Measurements from ENCODE around the gene RREB1.

RREB1 gene

DNA sequence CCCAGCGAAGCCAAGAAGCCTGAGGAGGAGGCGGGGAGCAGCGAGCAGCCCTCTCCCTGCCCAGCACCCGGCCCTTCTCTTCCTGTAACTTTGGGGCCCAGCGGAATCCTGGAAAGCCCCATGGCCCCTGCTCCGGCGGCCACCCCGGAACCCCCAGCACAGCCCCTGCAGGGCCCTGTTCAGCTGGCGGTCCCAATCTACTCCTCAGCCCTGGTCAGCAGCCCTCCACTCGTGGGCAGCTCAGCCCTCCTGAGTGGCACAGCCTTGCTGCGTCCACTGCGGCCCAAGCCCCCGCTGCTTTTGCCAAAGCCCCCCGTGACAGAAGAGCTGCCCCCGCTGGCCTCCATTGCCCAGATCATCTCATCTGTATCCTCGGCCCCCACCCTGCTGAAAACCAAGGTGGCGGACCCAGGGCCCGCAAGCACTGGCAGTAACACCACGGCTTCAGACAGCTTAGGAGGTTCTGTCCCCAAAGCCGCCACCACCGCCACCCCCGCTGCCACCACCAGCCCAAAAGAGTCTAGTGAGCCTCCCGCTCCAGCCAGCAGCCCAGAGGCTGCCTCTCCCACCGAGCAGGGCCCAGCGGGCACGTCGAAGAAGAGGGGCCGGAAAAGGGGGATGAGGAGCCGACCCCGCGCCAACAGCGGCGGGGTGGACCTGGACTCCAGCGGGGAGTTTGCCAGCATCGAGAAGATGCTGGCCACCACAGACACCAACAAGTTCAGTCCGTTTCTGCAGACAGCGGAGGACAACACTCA lies 123.4 kb downstream of the RREB1 start:
- no peak for DNase-seq

DNA sequence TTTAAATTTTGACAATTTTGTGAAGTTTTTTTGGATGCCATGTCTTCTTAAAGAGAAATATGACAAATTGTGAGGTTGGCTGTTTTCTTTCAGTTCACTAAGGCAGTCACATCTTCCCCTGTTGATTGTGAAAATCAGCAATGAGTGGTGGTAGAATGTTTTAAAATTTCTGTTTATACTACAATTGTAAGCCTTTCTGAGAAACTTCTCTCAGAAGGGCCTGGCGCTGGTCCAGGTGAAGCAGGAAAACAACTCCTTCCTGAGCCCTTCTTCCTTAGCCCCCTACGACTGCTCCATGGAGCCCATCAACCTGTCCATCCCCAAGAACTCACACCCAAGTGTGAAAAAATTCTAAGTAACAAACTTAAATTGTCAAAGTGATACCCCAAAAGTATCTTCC lies 124.6 kb downstream of the RREB1 start:
- no peak for DNase-seq

DNA sequence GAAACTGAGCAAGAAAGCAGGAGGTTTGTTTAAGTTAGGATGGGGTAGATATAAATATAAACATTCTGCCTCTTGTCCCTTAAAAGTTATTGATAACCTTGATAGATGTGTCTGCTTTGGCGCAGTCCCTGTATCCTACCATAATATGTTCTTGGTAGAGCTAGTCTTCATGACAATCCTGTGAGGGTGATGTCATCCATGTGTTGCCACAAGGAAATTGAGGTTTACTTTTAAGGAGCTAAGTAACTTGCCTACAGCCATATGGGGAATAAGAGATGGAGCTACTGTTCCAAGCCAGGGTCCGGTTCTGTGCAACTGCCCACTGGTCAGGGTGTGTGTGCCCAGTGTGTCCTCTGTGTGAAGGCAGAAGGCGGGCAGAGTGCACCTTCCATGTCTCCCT lies 126.8 kb downstream of the RREB1 start:
- DNase-seq = no peak

DNA sequence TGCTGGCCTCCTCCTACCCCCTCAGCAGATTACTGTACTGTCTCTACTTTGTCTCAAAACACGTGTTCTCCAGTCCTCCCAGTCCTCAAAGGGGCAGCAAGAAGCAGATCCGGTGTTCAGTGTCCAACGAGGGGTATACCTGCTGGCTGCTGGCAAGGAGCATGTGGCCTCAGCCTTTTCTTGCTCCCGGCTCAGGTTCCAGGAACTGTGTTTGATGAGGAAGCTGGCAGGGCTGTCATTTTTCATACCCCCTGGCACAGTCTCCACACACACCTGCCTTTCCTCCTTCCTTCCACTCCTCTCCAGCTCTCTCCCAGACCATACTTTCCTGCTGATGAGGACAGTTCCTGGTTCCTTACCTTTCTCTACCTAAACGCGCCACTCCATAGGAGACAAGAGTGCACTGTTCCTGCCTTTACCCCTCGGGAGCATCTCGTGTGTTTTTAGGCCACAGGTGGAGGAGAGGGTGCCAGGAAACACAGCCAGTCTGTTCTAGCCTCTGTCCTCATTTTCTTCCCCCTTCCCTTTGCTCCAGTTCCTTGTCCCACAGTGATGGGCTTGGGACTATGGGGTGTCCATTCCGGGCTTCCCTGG lies 128.0 kb downstream of the RREB1 start:
- no peak for DNase-seq

DNA sequence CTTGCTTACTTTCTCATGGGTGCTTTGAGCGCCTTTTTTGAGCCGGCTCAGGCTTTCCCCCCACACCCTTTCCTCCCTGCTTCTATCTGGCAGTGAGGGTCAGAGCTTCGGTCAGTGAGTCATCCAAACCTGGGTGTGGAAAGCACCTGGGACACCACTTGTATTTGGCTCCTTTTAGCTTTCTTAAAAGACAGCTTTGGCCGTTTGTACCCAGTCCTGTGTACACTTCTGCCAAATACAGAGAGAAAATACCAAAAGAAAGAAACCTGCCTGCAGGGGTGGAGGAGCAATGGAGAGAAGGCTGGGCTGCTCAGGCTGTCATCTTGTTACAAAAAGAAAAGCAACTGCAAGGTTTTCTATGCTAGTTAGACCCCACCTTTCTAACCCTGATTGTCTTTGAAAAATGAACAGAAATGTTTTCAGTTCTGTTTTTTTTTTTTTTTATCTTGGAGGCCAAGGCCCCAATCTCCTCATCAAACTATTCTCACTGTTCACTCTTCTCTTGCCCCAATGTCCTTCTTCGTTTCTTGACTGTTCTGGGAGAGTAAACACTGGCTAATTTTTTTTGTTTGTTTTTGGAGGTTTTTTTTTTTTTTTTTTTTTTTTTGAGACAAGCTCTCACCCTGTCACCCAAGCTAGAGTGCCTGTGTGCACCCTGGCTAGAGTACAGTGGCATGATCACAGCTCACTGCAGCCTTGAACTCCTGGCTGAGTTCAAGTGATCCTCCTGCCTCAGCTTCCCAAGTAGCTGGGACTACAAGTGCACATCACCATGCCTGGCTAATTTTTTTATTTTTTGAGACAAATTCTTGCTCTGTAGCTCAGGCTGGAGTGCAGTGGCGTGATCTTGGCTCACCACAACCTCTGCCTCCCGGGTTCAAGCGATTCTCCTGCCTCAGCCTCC lies 128.8 kb downstream of the RREB1 start:
- no peak for DNase-seq

DNA sequence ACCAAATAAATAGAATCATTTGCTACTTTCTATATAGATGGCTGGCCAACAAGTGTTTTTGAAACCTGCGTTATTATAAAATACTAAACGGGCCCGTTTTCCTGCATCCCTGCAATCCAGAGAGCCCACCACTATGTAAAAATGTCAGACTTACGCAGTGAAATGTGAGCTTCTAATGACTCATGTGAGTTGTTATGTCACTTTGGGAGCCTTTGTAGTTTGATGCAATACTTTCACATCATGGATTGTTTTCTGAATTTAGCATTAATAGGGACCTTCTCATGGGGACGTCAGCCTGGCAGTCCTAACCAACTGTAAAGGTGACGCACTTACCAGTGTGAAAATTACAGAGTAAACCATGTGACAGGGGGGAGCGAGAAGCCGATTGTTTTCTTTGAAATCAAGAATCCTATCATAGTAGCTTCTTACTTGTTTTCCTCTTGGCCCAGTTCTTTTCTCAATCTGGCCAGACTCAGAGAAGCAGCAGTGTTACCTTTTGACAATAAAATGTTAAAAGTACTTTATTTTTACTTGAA lies 130.0 kb downstream of the RREB1 start:
- DNase-seq = no peak

DNA sequence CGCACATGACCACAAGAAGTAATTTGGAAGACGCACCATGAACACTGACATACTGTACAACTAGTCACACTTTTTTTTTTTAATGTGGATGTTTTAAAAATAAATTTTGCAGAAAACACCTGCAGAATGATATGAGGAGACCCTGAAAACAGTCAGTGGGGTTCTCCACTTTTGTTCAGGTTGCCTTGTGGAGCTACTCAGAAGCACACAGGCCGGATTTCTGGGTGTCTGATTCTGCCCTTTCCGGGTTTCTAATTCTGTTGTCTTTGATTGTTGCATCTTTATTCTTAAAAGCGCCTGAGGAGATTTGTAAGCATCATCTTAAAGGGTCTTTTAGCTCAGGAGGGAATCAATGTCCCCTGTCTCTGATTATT lies 130.8 kb downstream of the RREB1 start:
- DNase-seq = no peak

DNA sequence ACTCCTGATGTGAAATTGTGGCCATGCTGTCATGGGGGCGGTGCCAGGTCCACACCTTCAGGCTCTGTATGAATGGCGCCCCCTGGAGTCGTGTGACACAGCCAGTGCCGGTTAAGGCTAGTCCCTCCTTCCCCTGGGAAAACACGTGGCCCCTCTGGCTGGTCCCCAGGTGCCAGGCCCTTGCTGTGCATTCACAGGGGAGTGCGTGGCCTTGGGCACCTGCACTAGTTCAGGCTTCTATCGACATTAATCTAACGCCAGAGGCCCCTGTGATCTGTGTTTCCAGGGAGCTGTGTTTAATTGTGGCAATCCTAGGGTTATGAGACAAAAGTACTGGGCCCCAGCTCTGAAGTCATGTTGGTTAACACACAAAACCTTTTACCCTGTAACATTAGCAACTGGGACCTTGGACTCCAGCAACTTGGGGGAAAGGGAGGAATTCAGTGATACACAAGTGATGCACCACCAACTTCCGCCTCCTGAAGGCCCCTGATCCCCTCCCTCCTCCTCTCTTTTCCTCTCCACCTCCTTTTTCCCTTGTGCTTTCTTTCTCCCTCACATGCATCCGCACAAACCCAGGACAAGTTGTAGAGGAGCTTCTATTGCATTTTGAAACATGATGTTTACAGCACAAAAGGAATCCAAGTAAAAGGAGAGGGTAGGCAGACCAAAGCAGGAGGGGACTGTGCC lies 131.3 kb downstream of the RREB1 start:
- DNase-seq = peak; percentile 89

DNA sequence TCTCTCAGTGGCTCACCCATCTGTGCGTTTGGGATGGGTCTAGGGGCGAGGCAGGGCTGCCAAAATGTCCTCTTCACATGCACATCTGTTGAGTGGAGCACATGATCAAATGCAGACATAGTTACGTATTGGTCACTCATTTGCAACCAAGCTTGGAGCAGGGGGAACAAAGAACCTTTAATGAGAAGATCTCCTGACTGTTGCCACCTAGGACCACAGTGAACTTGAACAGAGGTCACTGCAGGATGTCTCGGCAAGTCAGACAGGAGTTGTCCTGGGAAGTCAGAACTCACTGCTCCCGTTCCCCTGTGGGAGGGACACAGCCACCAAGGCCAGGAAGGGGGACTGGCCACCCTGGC lies 131.8 kb downstream of the RREB1 start:
- no peak for DNase-seq

DNA sequence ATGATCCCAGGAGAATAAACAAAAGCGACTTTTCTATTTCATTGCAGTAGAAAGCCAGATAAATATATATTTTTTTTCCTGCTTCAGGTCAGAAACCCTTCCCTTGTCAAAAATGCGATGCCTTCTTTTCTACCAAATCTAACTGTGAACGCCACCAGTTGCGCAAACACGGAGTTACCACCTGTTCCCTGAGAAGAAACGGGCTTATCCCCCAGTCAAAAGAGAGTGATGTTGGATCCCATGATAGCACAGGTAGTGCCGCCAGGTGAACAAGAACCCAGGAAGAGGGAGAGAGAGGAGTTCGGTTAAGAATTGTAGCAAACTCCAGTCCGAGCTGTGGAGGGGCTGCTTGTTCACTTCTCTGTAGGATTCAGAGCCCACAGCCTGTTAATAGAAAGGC lies 132.6 kb downstream of the RREB1 start:
- no peak for DNase-seq

DNA sequence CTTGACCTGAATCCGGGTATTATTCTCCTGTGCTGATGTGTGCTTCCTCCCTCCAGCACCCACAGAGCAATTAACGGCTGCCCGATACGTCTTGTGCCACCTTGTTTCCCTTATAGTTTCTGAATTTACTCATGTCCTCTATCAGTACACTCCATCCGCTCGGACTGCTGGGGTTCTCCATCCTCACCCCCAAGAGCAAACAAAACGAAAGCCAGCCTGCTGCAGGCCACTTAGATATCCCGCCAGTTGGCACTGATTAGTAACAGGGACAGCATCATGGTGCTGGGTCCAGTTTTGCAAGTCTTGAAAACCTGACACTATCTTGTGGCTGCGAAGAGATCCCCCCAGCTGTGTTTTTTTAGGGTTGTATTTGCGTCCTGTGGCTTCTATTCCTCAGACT lies 133.4 kb downstream of the RREB1 start:
- DNase-seq = no peak

DNA sequence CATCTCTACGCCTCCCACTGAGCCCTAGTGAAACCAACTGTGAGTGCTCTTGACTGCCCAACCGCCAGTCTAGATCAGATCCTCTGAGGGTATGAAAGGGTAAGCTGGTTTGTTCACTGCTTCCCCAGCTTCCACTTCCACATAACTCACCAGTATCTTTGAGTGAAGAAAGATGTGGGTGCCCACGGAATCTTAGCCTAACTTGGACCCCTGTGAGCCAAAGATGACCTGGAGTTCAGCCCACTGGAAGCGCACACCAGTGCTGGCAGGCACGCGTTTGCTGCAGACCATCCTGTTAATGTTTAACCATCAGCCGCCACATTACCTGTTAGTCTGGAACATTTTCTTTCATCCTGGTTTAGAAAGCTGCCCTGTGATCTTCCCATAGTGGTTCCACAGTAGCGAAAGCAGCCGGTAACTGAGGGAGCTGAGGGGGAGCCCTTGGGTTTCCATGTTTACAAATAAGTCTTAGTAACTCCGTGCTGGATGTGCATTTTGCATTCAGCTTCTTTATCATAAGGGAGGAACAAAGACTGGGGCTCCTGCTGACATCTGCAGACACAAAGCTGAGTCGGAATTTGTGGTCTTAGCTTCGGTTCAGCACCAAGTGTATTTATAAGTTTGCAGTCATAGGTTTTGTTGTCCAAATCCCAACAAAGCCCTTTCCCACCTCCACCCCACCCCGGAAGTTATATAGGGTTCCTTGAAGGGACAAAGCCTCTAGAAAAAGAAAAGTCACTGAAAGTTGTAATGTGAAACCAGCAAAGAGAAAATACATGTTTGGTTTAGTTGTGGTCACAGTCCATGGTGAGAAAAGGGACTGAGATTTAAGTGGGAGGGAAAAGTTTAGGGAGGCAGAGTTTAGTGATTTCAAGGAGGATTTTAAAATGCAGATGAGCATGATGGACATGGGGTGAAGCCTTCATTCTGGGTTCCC lies 134.2 kb downstream of the RREB1 start:
- no peak for DNase-seq

DNA sequence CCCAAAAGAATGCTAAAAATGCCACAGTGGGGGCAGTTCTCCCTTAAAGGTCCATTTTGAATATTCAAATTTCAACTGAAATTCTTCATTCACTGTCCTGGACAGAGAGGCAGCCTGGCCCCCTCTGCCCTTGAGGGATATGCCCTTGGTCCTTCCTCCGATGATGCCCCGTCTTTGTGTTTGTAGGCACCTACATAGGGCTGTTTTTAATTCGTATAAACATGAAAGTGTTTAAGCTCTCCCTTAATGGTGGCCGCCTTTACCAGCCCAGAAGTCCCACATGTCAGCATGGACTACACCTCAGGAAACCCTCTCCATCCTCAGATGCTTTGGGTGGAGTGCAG lies 135.0 kb downstream of the RREB1 start:
- no peak for DNase-seq

DNA sequence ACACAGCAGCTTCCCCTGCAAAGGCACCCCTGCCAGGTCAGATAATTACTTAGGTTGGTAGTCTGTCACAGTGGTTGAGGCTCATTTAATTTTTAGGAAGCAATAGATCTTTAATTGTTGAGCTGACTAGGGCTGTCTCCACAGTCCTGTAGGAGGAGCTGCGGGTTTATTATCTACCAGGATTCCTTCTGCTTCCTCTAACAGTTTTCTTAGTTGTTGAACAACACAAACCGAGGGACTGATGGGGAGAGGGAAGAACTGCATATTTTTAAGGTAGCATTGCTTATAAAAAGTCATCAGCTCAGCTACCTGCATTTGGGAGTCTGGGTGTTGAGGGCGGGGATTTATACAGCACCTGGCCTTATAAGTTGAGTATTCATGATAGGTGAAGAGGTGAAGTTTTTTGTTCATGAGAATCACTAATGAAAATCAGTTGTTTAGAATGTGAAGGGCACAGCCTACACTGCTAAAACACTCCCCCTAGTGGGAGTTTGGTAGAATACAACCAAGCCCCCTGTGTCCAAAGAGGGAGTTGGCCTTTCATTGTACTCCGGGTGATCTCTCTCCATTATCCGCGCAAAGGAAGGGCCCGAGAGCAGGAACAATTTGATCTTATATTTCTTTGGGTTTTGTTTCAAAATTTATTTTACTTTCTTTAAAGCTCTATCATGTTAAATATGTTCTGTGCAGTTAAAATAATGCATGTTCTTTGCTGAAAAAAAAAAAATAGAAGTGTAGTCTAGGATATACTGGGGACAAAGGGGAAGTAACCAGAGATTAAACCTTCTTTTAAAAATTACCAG lies 135.6 kb downstream of the RREB1 start:
- peak; percentile 54 for DNase-seq

DNA sequence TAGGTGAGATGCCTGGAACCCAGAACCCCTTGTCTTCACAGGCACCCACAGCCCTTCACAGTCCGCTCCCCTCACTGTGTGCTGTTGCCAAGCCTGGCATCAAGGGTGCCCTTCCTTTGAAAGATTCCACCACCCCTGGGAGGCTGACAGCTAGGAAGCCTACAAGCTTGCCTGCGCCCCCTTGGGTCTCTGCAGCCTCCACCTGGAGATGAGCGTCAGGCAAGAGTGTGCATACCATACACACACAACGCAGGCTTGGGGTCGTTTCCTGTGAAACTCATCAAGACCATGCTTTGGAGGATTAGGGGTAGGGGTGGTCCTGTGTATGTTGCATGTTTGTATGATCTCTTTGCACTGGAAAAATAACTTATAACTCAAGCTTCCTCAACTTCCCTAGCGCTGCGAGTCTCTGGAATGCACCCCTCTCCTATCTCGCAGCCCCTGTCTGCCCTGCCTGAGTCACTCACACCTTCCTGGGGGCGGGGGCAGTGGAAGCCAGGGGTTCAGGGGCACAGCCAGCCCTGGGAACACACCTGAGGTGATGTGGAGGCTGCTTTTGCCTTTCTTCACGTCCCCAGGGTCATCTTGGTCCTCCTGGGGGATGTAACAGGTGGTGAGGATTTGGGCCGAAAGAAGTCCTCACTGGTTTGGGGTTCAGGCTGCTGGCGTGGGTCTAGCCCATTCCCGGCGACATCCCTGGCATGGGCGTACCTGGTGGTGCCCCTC lies 138.1 kb downstream of the RREB1 start:
- DNase-seq = no peak

DNA sequence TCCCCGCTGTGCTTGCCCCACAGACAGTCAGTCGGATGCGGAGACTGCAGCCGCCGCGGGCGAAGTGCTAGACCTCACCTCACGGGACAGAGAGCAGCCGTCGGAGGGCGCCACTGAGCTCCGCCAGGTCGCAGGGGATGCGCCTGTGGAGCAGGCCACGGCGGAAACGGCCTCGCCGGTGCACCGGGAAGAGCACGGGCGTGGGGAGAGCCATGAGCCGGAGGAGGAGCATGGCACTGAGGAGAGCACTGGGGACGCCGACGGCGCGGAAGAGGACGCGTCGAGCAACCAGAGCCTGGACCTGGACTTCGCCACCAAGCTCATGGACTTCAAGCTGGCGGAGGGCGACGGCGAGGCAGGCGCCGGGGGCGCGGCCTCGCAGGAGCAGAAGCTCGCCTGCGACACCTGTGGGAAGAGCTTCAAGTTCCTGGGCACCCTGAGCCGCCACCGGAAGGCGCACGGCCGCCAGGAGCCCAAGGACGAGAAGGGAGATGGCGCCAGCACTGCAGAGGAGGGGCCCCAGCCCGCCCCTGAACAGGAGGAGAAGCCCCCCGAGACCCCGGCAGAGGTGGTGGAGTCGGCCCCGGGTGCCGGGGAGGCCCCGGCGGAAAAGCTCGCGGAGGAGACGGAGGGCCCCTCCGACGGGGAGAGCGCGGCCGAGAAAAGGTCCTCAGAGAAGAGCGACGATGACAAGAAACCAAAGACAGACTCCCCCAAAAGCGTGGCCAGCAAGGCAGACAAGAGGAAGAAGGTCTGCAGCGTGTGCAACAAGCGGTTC lies 138.8 kb downstream of the RREB1 start:
- no peak for DNase-seq

DNA sequence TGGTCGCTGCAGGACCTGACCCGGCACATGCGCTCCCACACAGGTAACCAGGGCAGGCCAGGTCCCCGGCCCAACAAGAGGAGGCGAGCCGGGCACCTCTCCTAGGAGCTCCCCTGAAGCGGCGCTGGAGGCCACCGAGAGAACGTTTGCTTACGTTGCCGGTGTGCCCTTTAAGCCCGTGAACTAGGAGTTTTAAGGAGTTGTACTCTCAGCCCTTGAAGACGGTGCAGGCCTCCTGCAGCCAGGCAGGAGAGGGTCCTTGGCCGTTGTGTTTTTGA lies 139.4 kb downstream of the RREB1 start:
- no peak for DNase-seq

DNA sequence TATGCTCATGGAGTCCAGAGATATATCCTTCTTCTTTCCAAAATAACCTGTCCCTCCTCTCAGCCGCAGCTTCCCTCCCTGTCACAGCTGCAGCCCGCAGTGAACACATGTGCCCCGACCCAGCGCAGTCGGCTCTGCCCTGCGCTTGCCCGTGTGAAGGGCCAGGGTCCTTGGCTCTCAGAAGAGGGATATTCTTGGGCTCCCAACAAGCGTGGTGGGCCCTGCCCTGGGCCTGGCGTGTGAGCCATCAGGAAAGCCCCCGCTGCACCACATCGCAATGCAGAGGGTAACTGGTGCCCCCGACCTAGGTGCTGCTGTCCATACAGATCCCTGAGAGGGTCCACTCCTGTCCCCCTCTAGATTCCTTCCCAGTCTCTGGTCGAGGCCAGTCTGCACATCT lies 140.1 kb downstream of the RREB1 start:
- no peak for DNase-seq

DNA sequence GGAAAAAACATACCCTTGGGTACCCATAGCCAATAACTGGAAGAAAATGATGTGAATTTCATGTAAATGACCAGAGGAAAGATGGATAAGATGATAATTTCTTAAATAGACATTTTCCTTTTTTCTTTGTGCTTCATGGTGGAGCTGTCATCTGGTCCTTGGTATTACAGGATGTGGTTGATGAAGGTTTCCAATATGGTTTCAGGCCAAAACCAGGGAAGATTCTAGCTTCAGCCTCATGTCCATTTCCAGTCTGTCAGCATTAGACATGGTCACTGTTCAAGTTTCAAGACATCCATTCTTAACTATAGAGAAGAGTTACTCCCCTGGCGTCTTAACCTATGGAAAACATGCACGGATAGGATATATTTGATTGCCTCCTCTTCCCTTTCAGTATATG lies 141.6 kb downstream of the RREB1 start:
- no peak for DNase-seq

All from activated CD4-positive, alpha-beta T cell treated with anti-CD3 and anti-CD28 coated beads for 48 hours (primary cell).